ENCODE measurements around the gene SASH1. TPM values are rescaled to one million over a fixed set of nuclear protein-coding genes. Genes with fewer than 3 reads are reported as not detected.

Gene SASH1
- total RNA-seq, 1 donor from 2014 or later, result 87.9 TPM

DNA sequence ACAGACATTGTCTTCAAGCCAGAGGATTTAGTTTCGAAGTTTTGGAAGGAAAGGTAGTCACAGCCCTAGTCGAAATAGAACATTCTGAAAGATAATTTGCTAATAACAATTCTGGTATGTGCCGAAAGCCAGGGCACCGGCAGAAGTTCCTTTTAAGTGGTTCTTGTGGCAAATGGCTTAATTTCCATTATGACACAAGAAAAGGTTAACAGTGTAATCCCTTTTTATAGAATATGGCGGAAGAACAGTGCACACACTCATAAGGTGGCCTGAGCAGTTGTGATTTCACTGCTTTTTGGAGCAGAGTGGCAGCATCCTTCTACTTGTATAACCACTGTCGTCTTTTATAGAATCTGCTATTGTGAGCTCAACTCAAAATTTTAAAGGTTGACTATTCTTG lies 152.4 kb downstream of the SASH1 start:
- no peak for DNase-seq (ENCODE audit: low read depth)

DNA sequence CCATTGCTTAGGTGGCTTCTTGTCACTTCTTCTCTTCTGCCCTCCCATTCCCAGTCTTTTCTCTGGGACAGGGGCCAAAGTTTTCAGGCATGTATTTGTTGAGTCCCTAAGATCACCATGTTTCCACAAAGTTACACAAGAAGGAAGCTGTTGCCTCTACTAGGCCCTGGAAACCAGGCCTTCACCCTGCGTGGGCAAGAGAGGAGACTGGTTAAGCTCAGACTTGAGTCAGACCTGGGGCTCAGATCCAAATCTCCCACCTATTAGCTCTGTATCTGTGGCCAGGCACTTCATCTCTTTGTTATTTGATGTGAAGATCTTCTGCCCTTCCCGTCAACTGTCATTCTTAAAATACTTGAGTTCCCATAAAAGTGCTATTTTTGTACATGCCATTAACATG lies 154.6 kb downstream of the SASH1 start:
- no peak for DNase-seq (ENCODE audit: low read depth)

DNA sequence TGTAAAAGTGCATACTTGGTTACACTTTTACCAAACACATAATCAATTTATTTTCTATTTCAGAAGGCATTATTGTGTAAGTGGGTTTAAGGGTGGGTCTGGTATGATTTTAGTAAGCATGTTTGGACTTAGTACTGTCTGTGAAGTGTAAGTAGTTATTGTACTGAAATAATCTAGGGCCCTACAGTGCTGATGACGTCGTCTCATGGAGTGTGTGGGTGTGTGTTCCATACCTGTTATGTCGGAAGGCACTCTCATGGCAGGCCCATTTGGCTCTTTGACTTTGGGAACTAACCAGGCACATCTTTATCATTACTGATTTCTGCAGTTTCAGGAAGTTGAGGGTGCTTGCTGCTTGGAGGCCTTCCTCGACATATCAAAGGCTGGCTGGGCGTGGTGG lies 155.1 kb downstream of the SASH1 start:
- DNase-seq (ENCODE audit: low read depth), result no peak

DNA sequence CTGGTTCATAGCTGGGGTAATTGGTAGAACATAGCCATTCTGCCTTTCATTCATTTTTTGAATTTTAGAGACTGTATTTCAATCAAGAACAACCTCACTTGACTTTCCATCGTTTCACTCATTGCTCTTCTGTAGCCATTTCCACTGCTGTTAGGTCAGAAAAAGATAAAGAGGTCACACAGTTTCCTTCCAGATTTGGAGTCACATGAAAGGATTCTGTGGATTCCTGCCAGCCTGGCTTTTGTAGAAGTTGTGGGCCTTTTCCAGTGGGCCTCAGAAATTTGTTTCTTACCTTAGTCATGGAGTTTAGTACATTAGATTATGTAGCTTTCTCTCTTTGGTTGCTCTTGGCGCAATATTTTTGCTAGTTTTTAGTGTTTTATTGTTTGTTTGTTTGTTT lies 157.8 kb downstream of the SASH1 start:
- no peak for DNase-seq (ENCODE audit: low read depth)

DNA sequence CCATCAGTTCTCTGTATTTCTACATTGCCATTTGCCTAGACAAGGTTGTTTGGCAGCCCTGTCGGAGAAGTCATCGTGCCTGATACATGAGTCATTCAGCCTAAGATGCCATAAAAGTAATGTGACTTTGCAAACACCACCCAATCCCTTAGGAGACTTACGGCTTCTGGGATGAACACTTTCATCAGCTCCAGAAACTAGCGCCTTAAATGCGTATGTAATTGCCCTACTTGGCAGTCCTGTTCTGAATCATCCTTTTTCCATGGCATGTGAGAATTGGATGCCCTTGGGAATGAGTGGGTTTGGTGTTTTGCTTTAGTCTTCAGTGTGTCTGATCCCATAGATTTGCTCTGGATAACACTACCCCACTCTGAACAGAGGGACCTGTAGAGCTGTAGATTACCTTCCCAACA lies 158.5 kb downstream of the SASH1 start:
- DNase-seq (ENCODE audit: low read depth), result peak; percentile 87

DNA sequence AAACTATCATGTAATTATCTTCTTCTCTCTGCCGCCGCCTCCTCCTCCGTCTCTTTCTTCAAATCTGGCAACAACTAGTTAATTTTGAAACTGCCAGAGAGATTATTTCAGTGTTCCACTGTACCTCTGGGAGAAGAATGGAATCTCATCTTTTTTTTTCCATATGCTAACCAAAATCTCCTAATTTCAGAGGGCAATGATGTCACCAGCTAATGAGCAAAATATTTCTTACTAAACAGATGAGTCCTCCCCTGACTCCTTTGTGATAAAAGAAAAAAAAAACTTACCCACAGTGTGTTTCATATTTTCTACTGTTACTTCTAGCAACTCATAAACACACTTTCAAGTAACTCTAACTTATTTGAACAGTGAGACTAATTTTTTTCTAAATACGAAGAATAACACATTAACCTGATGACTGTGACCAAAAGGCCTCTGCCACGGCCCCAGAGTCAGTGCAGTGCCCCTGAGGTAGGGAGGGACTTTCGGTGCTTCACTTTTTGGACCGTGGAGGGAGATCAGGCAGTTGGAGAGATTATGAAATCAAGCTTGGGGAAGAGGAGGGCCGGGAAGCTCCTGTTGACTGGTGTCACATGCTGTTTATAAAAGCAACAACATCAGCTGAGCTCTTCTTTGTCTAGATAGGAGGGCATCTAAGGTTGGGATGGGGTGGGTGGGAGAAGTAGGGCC lies 159.6 kb downstream of the SASH1 start:
- no peak for DNase-seq (ENCODE audit: low read depth)

DNA sequence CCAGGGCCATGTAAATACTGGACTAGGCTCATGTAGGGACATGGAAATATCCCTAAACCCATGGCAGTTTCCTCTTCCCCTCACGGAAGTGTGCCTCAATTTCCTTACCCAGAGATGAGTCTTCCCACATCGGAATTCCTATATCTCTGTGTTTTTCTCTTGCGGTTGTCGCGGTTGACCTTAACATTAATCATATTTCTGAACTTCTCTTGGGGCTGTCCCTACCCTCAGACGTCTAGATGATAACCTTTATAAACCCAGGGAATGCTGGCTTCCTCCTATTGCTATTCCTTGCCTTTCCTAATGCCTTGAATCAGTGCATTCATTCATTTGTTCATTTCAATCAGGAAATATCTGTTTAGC lies 160.1 kb downstream of the SASH1 start:
- no peak for DNase-seq (ENCODE audit: low read depth)

DNA sequence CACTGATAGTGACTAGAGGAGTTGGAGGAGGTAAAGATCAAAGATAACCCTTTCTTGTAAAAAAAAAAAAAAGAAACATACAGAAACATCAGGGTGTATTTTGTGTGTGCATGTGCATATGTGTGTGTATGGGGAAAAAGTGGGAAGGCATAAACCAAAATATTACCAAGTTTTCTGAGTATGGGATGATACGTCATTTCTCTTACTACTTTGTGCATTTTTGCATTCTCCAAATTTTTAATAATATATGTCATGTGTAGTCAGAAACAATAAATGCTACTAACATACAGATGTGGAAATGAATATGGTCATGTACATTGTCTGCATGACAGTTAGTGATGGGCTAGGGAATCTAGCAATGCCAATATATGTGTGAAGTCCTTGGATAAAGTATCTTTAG lies 161.1 kb downstream of the SASH1 start:
- no peak for DNase-seq (ENCODE audit: low read depth)

DNA sequence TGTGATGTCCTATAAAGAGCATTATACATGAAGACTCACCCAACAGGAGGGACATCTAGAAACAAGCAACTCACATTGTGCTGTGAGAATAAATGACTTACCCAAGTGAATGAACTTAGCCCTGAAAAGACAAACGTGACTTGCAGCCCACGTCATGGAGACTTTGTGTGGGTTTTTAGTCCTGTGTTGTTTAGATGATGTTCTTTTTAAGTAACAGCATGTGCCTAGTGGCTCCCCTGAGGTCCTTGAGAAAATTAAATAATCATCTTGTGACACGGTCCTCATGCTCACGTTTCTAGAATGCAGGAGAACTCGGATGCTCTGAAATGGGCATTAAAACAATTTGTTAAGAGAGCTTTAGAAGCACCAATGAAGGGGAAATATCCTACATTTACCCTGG lies 165.1 kb downstream of the SASH1 start:
- no peak for DNase-seq (ENCODE audit: low read depth)

DNA sequence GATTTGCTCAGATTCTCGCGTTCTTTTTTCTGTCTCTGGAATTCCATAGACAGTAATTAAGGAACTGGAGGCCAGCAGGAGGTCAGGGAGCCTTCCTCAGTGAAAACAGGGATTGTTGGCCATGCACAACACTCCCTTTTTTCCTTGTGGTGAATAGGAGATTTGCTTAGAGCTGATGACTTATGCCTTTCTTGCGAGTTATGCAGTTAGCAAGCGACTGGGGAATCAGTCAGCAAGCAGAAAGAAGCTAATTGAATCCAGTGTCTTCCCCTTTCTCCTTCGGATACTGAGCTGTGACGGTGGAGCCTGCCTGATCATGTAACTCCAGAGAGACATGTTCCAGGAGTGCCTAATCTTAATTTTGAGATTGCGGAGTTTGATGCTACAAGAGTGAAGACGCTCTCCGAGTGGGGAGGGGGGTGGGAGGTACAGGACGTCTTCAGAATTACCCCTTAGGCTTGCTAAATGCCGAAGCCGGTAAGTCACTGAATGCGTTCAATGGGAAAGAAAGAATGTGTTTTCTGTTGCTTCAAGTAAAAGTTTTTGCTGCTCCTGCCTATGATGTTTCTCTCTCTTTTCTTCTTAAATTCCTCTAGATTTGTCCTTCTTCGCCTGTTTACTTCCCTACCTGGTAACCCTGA lies 165.9 kb downstream of the SASH1 start:
- peak; percentile 66 for DNase-seq (ENCODE audit: low read depth)

DNA sequence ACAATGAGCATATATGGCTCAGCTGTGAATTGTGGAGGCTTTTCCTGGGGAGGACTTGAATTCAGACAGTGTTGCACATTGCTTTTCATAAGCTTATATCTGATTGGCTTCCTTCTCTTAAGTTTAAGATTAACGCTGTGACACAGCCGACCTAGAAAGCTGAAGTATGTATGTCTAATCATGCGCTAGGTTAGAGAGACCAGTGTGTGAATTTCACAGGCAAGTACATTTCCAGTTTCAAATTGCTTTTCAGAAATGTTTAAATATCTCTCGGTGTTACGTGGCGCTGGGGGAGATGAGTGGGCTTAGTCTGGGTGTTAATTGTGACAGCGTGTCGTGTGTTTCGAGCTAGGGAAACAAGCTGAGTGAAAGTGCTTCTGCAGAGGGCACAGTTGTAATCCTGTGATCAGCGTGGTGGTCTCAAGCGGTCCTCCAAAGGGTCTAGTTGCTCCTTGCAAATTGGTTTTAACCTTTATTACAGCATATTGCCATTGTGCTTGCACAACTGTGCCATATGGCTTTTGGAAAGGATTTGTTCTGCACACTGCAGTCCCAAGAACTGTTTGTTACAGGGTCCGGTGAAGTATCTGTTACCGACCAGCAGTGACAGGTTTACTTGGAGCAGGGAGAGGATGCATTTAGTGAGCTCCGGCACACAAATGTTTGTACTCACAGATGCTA lies 166.6 kb downstream of the SASH1 start:
- DNase-seq (ENCODE audit: low read depth), result no peak

DNA sequence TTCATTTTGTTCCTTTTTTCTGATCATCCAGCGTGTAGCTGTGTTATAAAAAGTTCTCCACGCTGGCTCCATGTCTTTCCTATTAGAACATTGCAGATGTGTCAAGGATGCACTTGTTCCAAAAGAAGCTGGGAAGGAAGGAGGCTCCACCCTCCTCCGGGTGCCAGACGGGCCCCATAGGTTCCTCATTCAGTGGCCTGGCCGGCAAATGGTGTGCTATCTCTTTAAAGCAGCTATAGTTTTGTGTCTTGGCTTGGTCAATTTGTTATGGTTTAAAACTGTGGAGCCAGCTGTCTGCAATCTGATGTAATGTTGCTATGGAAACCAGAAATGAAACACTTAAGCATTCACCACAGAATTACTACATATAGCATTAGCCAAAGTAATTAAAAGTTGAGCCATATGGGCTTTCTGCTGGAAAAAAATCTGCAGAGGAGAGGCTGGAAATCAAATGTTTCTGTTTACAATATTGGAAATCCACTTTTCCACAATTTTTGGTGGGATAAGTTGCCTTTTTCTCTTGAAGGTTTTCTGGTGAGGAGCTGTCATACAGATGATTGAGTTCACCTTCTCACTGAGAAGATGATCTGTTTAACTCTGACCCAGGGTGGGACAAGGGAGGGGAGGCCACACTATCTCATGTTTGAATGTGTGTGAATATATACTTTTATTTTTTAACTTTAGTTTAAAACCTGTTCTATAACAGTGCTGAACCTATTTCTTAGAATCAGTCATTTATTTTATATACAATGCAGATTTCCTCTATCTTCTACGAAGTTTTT lies 167.4 kb downstream of the SASH1 start:
- peak; percentile 85 for DNase-seq (ENCODE audit: low read depth)

DNA sequence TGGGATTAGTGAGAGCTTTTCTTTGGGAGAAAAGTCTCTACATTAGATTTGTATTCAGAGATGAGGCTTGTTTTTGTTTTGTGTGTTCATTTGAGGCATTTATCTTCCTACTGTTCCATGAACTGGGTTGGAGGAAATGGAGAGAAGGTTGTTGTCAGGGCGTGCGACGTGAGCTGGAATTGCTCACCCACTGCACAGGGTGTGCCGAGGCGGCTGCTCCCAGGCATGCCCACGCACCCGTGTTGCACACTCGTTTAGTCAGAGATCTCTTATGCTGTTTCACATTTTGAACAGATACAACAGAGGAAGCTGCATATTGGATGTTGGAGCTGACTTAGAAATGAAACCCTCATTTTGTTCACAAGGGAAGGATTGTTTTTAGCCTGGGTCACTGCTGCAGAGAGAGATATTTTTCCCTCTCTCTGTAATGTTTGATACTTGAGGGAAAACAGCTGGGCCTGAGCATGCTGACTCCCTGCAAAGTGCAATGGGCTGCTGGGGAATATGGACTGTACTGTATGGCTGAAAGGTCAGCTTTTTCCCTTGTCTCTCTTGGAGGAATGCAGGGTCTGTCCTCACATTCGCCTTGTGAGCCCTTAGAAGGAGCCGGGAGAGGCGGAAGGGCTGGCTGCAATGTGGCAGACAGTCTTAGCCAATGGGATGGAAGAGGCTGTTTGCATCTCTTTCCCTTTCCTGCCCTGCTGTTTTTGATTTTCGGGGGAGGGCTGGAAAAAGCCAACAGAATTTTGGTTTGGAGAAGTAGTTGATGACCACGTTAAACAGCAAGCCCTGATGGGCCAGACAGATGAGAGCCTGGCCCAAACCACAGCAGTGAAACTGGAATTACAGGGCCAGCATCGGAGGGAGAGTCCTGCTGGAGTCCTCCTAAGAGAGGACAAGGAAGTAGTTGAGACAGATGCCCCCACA lies 170.8 kb downstream of the SASH1 start:
- DNase-seq (ENCODE audit: low read depth), result no peak

DNA sequence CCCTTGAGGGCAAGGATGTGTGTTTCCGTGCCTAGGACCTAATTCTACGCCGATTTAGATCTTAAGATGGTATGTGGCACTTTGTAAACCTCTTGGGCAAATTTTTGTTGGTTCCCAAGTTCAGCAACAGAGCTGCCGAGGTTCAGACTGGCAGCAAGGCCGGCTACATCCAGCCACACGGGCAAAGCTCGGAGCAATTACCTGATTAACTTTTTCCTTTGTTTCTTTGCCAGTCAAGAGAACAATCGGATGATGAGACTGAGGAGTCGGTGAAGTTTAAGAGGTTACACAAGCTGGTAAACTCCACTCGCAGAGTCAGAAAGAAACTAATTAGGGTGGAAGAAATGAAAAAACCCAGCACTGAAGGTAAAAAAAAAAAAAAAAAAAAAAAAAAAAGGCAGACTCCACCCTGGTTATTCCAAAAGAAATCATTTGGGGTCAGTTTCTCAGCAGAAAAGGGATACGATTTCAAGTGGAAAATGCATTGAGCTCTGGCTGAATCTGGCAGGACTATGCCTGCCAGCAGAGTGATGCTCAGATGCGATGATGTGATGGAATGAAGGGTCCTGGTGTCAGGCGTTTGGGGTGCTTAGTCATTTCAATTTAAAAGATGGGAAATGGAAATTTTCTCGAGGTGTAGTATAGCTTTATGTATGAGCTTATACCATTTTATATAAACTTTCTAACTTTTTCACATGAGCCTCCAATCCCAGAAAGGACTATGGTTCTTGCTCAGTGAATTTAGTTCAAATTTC lies 171.6 kb downstream of the SASH1 start:
- no peak for DNase-seq (ENCODE audit: low read depth)

DNA sequence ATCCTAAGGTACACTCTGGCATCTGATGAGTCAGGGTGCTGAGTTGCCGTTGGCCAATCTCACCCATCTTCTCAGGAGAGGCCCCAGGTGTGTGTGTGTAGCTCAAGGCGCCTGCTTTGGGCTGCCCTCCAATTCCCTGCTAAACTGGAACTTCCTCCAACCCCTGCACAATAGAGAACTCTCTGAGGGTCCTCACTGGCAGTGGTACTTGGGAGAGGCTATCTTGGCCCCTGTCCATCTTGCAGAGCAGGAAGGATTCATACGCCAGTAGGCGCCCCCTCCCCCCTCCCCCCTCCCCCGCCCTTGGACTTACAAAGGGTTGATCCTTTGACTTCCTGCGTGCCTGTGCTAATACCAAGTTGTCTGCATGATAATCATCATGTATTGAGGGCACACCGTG lies 173.6 kb downstream of the SASH1 start:
- DNase-seq (ENCODE audit: low read depth), result no peak

DNA sequence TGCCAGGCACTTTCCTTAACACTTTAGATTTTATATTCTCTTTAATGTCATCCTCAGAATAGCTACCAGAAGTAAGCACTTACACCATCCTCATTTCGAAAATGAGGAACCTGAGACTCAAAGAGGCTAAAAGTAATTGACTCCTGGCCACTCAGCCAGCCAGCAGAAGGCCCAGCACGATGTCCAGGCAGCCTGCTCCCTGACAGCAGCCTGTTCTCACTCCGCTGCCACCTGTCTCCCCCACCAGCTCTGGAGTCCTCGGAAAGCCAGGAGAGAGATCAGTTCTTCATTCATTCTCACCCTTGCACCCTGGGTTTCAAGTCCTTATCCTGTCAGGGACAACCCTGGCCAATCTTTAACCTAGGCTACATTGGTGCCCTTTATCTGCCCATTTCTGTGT lies 174.0 kb downstream of the SASH1 start:
- DNase-seq (ENCODE audit: low read depth), result no peak

DNA sequence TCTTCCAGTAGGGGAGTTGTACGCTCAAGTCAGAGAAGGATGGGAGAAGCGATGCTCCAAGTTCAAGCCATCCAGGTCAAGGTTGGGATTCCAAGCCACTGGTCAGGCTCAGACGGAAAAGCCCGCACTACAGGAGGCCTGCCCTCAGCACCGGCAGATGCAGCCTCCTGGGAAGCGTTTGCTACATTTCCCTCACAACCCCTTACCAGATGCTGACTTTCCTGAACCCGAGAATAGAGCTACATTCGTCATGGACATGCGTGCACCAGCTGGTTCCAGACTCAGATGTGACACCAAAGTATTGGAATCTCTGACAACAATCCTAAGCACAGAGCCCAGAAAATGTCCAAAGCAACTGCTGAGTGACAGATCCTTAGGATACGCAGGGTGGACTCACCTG lies 174.8 kb downstream of the SASH1 start:
- no peak for DNase-seq (ENCODE audit: low read depth)

DNA sequence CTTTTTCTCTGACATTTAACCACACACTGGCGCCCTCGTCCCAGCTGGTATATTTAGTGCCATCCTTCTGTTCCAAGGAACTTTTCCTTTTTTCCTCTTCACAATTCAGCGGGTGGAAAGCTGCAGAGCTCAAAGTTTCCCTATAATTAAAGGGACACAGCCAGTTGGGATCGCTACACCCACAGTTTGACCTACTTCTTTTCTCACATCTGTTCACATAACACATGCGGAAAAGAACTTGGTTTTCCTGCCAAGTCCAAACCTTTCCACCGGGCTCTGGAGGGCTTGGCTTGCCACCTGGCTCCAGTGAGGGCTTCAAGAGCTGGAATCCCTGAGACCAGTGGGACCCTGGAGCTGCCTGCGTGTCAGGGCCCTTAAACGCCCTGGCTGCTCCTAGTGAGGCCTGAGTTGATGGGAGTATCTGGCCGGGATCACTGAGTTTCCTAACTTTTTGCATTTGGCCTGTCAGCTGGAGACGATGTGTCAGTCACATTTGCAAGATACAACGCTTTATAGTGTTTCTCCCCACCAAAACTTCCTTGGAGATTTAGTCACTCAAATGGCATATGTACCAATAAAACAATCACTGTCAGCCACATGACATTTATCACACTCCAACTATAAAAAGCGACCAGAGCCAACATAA lies 176.0 kb downstream of the SASH1 start:
- no peak for DNase-seq (ENCODE audit: low read depth)

DNA sequence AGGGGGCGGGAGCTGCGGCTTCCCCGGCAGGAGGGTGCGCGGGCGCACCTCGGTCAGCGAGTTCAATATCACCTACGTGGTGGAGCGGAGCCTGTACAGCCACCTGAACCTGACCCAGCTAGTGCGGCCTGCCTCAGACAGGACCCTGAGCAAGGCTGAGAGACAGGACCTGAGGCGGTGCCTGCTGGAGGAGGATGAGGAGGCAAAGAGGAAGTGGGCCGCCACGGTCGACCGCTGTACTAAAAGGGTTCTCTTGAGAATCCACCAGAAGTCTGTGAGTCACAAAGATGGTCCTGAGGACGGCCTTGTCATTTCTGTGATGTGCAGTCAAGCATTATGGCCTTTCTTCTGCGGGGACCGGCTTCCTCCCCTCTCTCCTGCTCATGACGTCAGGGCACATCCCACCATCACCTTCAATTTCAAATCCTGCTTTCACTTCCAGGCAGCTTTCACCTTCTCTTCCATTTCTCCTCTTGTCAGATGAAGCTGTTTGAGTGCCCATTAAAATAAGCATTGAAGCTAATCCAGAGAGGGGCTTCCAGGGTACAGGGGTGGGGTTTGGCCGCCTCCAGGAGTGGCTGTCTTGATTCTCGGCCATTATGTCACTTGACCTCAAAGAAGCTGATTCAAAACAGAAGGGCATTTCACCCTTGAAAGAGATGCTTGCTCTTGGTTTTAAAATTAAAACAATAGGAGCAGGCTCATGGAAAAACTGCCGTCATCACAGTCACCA lies 177.6 kb downstream of the SASH1 start:
- DNase-seq (ENCODE audit: low read depth), result no peak

DNA sequence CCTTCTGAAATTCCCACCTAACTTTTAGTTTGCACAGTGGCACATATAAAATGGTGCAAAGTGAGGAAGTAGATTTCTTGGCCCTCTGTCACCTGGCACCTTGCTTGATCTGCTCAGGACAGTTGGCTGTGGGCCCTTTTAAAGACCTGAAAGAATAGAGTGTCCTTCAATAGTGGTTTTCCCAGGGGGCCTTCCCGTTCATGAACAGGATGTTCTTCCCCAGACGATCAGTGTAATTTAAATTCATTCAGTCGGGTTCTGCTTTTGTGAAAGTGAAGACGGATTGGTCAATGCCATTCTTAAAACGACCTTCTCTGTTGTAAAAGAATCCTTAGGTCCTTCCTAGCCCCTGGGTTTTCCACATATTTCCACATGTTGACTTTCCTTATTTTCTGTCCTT lies 178.5 kb downstream of the SASH1 start:
- no peak for DNase-seq (ENCODE audit: low read depth)
